Measurements from ENCODE around the gene RAB1A.
A peak's percentile ranks its signal among the peaks of the same experiment; 100 is the strongest.

Gene RAB1A

DNA sequence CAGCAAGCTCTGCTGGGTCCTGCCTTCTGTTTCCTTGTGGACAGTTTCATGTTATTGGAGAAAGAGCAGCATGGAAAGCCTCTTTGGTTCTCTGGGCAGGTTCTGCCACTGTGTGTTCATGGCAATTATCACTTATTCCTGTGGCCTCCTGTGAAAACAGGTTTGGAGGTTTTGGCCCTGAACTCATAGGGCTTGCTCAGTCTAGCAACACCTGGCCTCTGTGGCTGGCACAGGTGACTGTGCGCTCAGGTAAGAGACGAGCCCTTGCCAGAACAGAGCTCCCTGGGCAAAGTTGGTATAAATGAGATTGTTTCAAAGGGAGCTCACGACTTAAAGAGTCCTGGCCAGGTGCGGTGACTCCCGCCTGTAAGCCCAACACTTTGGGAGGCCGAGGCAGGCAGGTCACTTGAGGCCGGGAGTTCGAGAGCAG is 68.0 kb downstream of the RAB1A start:
- DNase-seq (ENCODE audit: low spot score) (no peak), FAIRE-seq (no peak)

DNA sequence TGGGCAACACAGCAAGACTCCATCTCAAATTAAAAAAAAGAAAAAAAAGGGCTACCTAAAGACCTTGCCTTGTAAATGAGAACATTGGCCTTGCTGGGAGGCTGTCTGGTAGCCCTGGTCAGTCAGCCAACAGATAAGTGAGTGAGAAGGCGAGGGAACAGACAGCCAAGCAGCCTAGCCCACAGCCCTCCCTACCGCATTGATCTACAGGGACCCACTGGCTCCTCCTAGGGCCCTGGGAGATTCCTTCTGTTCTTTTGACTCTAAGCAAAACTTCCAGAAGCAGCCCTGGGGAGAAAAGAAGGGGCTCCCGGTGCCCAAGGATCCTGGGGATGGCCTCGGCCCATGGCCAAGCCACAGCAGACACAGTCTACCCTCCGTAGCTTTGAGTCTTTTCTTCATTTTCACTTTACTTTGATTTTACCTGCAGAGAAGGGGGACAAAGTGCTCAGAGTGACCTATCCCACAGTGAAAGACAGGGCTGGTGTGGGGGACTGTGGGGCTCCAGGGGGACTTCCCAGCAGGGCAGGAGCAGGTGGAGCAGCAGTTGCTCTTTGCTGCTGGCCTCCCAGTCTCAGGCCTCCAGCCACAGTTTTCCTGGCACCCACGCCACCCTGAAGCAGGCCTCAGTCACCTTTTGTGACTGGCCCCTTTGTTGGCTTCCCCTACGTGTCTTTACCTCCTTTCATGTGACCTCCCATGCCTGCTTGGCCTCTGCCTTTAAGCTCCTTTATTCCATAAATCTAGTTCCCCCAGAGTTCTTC is 68.6 kb downstream of the RAB1A start:
- FAIRE-seq (no peak), DNase-seq (ENCODE audit: low spot score) (no peak)

DNA sequence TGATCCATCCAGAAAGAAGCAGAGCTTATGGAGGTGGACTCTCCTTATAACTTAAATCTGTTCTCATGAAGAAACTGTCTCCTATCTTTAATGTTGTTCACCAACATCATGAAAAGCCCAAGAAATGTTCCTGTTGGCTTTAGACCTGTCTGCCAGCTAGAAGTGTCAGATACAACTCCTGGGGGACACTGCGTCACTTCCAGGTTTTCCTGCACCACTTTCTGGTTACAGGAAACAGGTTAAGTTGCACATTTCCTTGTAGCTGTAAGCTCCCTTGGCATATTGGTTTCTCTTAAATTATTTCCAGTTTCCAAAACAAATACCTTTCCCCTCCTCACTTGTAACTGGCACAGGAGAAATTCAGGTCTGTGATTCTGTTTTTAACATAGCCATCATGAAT is 70.8 kb downstream of the RAB1A start:
- DNase-seq (ENCODE audit: low spot score) (no peak), FAIRE-seq (no peak)

DNA sequence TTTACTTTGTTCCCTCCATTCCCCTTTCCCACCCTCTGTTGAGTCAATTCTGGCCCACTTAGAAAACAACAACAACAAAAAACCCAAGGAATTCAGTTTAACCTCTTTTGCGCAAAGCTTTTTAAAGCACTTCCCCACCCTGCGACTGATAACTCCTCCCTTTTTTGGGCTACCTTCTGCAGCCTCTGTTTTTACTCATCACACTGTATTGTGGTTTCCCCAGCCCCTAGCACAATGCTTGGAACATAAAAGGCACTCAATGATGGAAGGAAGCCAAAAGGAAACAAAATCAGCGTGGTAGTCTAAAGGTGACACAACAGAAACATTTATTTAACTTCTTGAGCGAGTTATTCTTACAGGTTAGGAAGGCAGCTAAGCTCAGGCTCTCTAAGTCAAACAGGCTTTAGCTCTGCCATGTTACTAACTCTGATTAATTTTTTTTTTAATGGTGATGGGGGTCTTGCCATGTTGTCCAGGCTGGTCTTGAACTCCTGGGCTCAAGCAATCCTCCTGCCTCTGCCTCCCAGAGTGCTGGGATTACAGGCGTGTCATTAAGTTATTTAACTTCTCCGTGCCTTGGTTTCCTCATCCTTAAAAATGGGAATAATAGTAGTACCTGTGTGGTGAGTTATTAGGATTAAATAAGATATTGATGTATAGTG is 72.4 kb downstream of the RAB1A start:
- DNase-seq (ENCODE audit: low spot score), result peak; percentile 31
- no peak for FAIRE-seq

GRCh38 chr2:65057054-65057375 is 72.9 kb downstream of the RAB1A start:
- FAIRE-seq (no peak), DNase-seq (ENCODE audit: low spot score) (no peak)

GRCh38 chr2:65056215-65057053 is 73.5 kb downstream of the RAB1A start, which contains the start of gene CEP68:
Gene CEP68, plus strand, starts transcription at chr2:65056416. Its CDS starts 13,029 bp downstream, at chr2:65069445.
- peak; percentile 83 for FAIRE-seq
- DNase-seq (ENCODE audit: low spot score), result peak; percentile 89

DNA sequence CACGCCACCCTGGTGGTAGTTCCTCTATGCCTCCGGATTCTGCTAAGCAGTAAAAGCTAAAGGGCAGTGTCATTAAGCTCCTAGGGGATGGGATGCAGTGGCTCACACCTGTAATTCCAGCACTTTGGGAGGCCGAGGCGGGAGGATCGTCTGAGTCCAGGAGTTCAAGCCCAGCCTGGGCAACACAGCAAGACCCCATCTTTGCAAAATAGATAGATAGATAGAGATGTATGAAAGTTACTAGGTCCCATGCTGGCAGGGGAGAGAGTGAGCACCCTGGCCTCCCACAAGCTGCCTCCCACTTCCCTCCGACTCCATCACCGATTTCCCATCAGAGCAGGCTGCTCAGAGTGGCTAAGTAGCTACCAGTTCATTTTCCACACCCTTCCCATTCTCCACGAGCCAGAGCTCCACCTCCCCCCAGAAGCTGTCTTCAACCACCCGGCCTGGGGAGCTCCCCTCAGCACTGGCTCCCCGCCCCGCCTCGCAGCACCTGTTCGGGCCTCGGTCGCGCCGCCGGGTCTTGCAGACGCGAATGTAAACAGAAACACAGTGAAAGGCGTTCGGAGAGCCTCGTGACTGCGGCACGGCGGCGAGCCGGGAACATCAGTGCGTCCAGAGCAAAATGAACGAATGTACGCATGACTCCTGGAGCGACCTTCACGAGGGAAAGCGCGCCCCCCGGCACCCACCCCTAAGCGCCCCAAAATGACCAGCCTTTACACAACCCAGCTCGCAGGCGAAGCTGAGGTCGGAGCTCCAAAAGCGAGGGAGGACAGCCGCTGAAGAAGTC is 74.3 kb downstream of the RAB1A start:
- DNase-seq (ENCODE audit: low spot score), result no peak

DNA sequence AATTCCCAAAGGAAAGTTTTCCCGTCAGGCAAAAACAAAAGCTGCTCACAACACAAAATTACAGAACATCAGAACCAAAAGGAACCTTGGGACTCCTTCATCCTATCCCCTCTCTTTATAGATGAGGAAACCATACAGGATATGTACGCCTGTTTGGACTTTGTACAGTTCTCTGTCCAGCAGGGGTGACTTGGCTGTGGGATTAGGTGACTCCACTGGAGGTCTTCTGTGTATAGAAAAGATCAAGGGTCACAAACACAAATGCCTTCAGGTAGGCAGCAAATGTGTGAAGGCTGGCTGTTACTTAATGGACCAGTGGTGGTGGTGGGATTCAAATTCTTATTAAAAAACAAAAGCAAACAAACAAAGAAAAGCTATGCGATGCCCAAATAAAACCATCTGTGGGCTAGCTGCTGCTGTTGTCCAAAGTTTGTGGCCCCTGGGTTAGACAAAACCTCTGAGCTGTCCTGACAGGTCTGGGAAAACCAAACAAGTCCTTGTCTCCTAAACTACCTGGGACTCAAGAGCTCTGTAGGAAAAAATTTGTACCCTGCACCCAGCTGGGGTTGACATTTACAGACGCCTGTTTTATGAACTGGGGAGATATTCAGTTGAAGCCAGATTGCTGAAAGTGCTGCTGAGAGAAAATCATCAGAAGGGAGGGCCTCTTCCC is 75.0 kb downstream of the RAB1A start:
- DNase-seq (ENCODE audit: low spot score), result no peak
- FAIRE-seq, result no peak

More for the DNA sequence above, 74.3 kb downstream of the RAB1A start:
- FAIRE-seq, result no peak

DNA sequence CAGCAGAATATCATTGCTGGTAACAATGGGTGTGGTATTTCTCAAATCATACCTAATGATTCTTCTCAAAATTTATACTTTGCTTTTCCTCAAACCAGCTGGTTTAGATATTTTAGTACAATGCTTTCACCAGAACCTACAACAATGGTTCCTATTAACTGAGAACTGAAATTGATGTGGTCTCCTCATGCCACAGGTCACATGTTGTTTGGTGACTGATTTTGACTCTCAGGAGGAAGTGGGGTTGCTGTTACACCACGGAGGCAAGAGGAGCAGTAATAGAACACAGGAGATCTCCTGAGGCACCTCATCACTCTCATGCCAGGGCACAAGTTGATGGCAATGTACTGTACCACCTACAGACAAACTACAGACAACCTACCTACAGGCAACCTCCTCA is 76.7 kb downstream of the RAB1A start:
- FAIRE-seq (no peak), DNase-seq (ENCODE audit: low spot score) (no peak)

DNA sequence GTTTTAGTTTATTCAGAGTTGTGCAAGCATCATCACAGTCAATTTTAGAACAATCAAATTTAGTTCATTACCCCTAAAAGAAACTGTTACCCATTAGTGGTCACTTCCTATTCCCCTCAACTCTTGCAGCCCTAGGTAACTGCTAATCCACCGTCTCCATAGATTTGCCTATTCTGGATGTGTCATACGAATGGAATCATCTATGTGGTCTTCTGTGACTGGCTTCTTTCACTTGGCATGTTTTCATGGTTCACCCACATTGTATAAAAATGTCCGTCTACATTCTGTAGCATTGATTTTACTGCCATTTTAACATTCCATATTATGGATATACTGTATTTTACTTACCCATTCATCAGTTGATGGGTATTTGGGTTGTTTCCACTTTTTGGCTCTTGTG is 79.0 kb downstream of the RAB1A start:
- FAIRE-seq (no peak), DNase-seq (ENCODE audit: low spot score) (no peak)

DNA sequence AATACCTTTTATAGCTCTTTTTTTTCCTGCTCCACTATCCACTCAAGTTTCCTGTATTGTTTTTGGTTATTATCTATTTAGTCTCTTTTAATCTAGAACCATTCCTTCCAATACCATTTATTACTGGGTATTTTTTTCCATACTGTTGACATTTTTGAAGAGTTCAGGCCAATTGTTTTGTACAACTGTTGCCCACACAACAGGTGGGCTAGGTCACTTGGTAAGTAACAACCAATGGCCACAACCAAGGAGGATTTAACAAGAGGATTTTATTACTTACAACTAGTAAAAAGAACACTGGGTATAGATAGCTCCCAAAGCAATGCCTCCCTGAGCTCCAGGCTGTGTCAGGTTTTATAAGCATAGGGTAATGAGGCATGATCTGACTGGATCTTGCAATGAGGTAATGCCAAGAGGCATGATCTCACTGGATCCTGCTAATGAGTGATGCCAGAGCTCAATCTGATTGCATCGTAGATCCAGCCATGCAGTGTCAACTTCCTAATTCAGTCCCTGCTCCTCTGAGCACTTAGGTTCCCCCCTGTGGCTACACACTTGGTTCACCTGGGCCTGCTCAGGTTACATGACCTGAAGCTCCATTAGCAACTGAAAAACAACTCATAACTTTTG is 80.8 kb downstream of the RAB1A start:
- no peak for FAIRE-seq
- DNase-seq (ENCODE audit: low spot score), result no peak

GRCh38 chr2:65046633-65047407 is 83.1 kb downstream of the RAB1A start:
- FAIRE-seq (no peak), DNase-seq (ENCODE audit: low spot score) (no peak)

DNA sequence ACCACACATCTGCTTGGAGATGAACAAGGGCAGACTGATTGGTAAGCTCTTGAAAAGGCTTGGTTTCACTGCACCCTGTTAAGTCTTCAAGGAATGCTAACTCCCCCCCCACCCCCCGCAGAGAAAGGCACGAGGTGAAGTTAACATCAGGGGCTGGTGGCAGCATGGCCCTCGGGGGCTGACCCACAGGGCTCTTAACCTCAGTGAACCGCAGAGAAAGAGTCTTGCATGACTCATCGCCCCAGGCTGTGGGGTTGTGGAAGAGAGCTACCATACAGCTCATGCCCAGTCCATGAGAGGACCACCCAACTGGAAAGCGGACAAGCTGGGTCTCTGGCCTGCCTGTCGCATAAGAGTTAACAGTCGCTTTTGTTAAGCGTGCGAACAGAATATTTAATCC is 84.3 kb downstream of the RAB1A start:
- DNase-seq (ENCODE audit: low spot score), result peak; percentile 80
- peak; percentile 78 for FAIRE-seq

GRCh38 chr2:65044097-65044735 is 85.7 kb downstream of the RAB1A start:
- DNase-seq (ENCODE audit: low spot score) (no peak), FAIRE-seq (no peak)

DNA sequence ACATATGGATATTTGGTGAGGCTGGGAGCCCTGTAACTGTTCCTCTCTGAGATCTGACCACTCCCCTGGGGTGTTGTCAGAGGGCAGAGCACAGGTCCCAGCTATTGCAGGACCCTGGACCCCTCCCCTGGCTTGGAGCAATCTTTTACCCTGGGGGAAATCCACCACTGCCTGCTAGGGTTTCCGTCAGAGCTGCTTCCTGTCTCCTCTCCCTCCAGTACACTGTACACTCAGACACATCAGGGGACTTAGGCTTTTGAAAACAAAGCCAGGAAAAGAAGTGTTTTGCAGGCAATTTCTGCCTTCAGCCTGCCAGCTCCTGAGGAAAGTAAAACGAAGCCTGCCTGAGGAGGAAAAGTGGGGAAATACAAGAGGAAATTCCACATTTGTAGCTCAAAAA is 86.9 kb downstream of the RAB1A start:
- no peak for DNase-seq (ENCODE audit: low spot score)
- no peak for FAIRE-seq

- DNase-seq (ENCODE audit: low spot score) (peak; percentile 64), FAIRE-seq (peak; percentile 26)
These were observed 89.3 kb downstream of the RAB1A start for GRCh38 chr2:65040400-65041261.

DNA sequence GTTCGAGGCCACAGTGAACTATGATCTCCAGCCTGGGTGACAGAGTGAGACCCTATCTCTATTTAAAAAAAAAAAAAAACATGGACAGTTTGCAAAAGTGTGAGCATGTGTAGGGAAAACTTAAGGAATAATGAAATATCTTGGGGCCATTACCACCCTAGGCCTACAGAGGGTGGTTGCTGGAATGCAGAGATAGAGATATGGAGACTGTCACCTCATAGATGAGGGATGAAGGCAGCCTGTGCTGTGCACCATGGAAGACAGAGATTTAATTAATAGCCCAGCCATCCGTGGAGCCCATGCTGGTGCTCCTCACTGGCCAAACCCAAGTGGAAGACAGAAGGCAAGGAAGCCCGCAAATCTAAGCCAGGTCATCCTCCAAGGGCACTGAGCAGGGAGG is 90.3 kb downstream of the RAB1A start:
- DNase-seq (ENCODE audit: low spot score), result no peak
- no peak for FAIRE-seq

GRCh38 chr2:65037178-65037577 is 92.7 kb downstream of the RAB1A start:
- DNase-seq (ENCODE audit: low spot score) (no peak), FAIRE-seq (no peak)

Data from RCC 7860 (cell line).